Esophagus squamous epithelium (tissue), 4 donors: ENCODE data around the gene JDP2.

Experiments
- POLR2A ChIP-seq, 4 donors: fragments of 450-650 bp; IDR thresholded peaks; one replicate each; pipeline ENCODE4 v1.6.1; 2017; ENCODE audit warnings: antibody characterized with exemption in 4 of 4, mild to moderate bottlenecking in 4 of 4, moderate library complexity in 3 of 4
- TF ChIP-seq, protein P1 (sequence below), 6 experiments: fragments of 450-650 bp in 4 of 6; fragments of 200-600 bp in 2 of 6; sonication (generic) in 2 of 6; IDR thresholded peaks; one replicate each; pipeline ENCODE4 v1.5.1; 2016 to 2019; ENCODE audit warnings: antibody characterized with exemption in 6 of 6, mild to moderate bottlenecking in 4 of 6, moderate library complexity in 4 of 6

DNA sequence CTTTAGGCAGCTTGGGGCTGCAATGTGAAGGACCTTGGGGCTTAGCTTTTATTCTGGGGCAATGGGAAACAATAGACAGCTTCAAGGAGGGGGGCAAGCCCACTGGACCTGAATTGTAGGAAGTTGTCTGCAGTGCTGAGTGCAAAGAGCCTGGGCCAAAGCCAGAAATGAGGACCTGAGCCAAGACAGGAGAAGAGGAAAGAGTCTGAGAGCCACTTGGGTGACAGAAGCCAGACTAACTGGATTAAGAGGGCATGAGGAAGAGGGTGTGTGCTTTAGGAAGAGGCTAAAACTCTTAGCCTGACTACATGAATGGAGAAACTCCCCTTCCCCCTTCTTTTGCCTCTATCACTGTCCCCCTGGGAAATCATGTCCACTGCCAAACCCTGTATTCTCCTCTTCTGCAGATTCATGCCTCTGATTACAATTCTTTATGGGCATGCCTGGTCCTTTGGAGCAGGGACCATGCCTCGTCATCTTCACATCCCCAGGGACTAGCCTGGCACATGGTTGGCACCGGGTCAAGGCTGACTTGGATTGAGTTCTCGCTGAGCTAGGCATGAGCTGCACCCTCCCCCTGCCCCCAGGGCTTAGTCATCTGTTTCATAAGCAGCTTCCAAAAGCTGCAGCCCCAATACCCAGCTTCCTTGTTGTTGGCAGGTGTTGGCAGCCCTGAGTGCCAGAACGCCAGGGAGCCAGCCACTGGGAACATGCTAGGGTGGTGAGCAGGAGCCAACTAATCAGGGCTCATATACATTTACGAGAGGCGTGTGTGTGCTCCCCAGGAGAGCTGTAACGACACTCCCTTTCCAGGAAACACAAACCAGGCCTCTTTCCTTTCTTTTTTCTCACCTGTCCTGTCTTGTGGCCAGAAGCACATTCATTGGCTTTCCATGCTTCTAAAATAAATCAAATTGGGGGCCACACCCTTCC lies 27.7 kb upstream of the JDP2 start:
- TF ChIP-seq, protein P1, sequence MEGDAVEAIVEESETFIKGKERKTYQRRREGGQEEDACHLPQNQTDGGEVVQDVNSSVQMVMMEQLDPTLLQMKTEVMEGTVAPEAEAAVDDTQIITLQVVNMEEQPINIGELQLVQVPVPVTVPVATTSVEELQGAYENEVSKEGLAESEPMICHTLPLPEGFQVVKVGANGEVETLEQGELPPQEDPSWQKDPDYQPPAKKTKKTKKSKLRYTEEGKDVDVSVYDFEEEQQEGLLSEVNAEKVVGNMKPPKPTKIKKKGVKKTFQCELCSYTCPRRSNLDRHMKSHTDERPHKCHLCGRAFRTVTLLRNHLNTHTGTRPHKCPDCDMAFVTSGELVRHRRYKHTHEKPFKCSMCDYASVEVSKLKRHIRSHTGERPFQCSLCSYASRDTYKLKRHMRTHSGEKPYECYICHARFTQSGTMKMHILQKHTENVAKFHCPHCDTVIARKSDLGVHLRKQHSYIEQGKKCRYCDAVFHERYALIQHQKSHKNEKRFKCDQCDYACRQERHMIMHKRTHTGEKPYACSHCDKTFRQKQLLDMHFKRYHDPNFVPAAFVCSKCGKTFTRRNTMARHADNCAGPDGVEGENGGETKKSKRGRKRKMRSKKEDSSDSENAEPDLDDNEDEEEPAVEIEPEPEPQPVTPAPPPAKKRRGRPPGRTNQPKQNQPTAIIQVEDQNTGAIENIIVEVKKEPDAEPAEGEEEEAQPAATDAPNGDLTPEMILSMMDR (IDR thresholded peaks at IDR 0.05) = no peak
- no peak for TF ChIP-seq POLR2A (IDR thresholded peaks at IDR 0.05)
